HL-60/S4 (cell line): ENCODE measurements around the gene FBXL22.

Experiments used
- in situ Hi-C: fragments of 300-500 bp; cut with MboI; formaldehyde crosslinking; loops from 2 replicates; pipeline ENCODE4 v1.14.3; 2022; ENCODE audit warnings: low sequenced_read_pairs

The FBXL22 gene

GRCh38 chr15:63593705-63594671 is 3.2 kb upstream of the FBXL22 start:
- in situ Hi-C loops, result loop anchor here (10.0 kb wide), 1 partner anchor 129 kb away; no protein-coding TSS in a partner anchor

GRCh38 chr15:63595065-63595464 is 2.1 kb upstream of the FBXL22 start:
- in situ Hi-C loops, result loop anchor here (10.0 kb wide), 1 partner anchor 130 kb away; no protein-coding TSS in a partner anchor

GRCh38 chr15:63595688-63596087 is 1.5 kb upstream of the FBXL22 start:
- in situ Hi-C loops, result loop anchor here (10.0 kb wide), 1 partner anchor 131 kb away; no protein-coding TSS in a partner anchor

GRCh38 chr15:63596676-63597037 is 530 bp upstream of the FBXL22 start:
- in situ Hi-C loops, result loop anchor here (10.0 kb wide), 1 partner anchor 132 kb away; no protein-coding TSS in a partner anchor

- in situ Hi-C loops, result loop anchor here (10.0 kb wide), 1 partner anchor 133 kb away; no protein-coding TSS in a partner anchor
These were observed 634 bp downstream of the FBXL22 start for GRCh38 chr15:63597821-63598220.

- in situ Hi-C loops, result loop anchor here (10.0 kb wide), 1 partner anchor 134 kb away; no protein-coding TSS in a partner anchor
These were observed 1.6 kb downstream of the FBXL22 start for GRCh38 chr15:63598473-63599400.

- in situ Hi-C loops, result loop anchor here (10.0 kb wide), 1 partner anchor 135 kb away; no protein-coding TSS in a partner anchor
These were observed 2.3 kb downstream of the FBXL22 start for GRCh38 chr15:63599401-63600000.

- in situ Hi-C loops, result loop anchor here (10.0 kb wide), 1 partner anchor 475 kb away; no protein-coding TSS in a partner anchor
These were observed 2.9 kb downstream of the FBXL22 start for GRCh38 chr15:63600001-63600615.

- in situ Hi-C loops, result loop anchor here (10.0 kb wide), 1 partner anchor 474 kb away; no protein-coding TSS in a partner anchor
These were observed 3.4 kb downstream of the FBXL22 start for GRCh38 chr15:63600616-63601025.

- in situ Hi-C loops, result loop anchor here (10.0 kb wide), 1 partner anchor 474 kb away; no protein-coding TSS in a partner anchor
These were observed 4.0 kb downstream of the FBXL22 start for GRCh38 chr15:63601026-63601703.

- in situ Hi-C loops, result loop anchor here (10.0 kb wide), 1 partner anchor 473 kb away; no protein-coding TSS in a partner anchor
These were observed 4.6 kb downstream of the FBXL22 start for GRCh38 chr15:63601704-63602185.

GRCh38 chr15:63602595-63602994 is 5.4 kb downstream of the FBXL22 start:
- in situ Hi-C loops, result loop anchor here (10.0 kb wide), 1 partner anchor 472 kb away; no protein-coding TSS in a partner anchor

- in situ Hi-C loops, result loop anchor here (10.0 kb wide), 1 partner anchor 471 kb away; no protein-coding TSS in a partner anchor
These were observed 6.3 kb downstream of the FBXL22 start for GRCh38 chr15:63603516-63603915.

GRCh38 chr15:63604281-63604680 is 7.1 kb downstream of the FBXL22 start:
- in situ Hi-C loops, result loop anchor here (10.0 kb wide), 1 partner anchor 471 kb away; no protein-coding TSS in a partner anchor

GRCh38 chr15:63605036-63605435 is 7.8 kb downstream of the FBXL22 start:
- in situ Hi-C loops, result loop anchor here (10.0 kb wide), 1 partner anchor 470 kb away; no protein-coding TSS in a partner anchor

GRCh38 chr15:63605816-63606215 is 8.6 kb downstream of the FBXL22 start:
- in situ Hi-C loops, result loop anchor here (10.0 kb wide), 1 partner anchor 469 kb away; no protein-coding TSS in a partner anchor

GRCh38 chr15:63606308-63606707 is 9.1 kb downstream of the FBXL22 start:
- in situ Hi-C loops, result loop anchor here (10.0 kb wide), 1 partner anchor 468 kb away; no protein-coding TSS in a partner anchor

- in situ Hi-C loops, result loop anchor here (10.0 kb wide), 1 partner anchor 466 kb away; no protein-coding TSS in a partner anchor
These were observed 11.8 kb downstream of the FBXL22 start for GRCh38 chr15:63608989-63609388.
